NCI-H1105 (cell line): ENCODE data around the gene EGFL7.

Source experiments
- DNase-seq: peaks from one replicate; lab custom pipeline; 2025; lab: John Stamatoyannopoulos, UW

EGFL7 gene

DNA sequence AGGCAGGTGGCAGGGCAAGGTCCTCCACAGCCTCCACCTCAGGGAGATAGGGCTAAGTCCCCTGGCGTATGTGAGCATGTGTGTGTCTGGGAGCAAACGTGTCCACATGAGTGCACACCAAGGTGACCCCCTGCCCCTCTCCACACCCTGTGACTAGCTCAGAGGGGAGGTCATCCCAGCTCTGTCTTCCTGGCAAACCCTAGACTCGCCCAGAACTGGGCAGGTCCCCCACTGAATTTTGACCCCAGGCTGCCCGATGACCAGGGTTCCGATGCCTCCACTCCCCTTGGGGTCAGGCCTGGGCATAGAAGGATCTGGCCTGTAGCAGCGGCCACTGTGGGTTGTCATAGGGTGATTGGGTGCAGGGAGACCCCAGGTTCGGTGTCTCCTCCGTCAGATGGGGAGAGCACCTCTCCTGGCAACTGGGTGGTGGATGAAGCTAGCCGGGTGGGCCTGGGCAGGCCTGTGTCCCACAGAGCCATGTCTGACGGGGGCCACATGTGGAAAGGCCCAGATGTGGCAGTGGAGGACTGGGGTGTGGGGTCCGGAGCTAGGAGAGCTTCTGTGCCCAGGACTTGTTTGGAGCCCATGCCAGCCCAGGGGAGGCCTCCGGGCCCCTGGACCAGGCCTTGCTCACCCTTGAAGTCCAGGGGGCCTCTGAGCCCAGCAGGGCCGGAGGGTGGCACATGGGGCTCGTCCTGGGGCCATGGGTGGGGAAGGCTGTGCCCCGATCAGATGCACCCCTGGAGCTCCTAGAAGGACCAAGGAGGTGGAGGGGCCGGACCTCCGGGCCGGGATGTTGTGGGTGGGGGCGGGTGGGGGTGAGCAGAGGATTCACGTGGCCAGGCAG is 55.9 kb downstream of the EGFL7 start:
- no peak for DNase-seq

DNA sequence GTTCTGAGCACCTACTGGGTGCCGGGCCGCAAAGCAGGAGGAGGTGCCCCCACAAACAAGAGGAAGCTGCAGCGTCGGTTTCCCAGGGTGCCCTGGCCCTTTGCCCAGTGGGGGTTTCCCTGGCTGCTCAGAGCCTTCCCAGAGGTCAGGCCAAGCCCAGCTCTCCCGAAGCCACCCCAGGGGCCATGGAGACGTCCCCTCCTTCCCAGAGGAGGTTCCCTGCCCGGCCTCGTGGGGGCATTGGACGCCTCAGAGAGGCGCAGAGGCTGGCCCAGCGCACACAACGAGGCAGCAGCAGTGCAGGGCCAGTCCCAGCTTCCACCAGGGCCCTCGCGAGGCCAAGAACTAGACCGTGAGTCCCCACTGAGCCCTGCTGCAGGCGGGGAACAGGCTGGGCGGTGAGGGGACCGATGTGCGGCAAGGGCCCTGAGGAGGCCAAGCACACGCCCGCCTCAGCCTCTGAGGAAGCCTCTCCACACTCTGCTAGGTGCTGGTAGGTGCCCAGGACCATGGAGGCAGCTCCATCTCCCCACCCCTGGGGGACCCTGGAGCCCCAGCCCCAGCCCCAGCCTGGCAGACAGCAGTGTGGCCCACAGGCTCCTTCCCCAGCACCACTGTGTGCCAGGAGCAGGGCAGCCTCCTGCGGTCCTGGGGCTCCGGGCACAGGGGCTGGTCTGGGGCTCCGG is 56.6 kb downstream of the EGFL7 start:
- DNase-seq, result no peak

GRCh38 chr9:136720251-136720897 is 57.7 kb downstream of the EGFL7 start:
- DNase-seq, result no peak

DNA sequence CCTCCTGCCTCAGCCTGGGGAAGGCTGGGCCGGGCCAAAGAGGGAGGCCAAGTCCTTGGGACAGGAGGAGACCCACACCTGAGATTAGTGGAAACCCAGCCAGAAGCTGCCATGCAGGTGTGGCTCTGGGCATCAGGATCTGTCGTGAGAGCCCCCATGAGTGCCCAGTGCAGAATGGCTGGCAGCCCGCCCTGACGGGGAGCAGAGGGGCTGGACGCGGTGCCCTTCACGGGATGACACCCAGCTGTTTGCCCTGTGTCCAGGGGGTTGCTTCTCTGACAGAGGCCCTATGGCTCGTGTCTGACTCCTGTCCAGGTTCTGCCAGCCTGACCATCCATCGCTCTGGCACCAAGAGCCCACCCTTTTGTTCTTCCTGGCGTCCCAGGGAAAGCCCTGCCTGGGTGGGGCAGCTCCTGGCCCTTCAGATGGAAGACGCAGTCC is 58.2 kb downstream of the EGFL7 start:
- DNase-seq, result no peak

DNA sequence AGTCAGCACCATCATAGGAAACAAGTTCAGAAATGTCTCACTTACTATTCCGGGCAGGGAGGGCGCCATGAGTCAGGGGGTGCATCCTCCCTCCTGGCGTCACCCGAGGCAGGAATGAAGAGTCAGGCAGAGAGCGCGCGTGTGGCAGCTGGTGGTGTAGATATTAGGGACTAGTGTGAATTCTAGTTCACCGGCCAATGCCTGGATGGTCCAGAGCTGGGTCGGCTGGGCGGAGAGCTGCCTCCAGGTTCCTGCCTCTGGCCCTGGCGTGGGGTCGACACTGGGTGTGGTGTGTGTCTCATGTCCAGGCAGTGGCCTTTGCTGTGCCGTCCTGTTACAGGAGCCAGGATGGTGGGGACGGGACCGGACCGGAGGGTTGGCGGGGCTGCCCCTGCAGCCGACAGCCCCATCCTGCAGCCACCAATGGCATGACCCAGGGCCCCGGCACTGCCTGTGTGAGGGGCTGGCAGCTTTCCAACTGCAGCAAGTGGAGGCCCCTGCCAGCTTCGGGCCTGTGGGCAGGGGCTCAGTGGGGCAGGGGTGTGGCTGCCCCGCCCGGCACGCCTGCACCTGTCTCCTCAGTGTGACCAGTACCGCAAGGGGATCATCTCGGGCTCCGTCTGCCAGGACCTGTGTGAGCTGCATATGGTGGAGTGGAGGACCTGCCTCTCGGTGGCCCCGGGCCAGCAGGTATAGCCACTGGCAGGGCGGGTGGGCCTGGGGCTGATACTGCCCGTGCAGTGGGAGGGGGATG is 58.8 kb downstream of the EGFL7 start:
- DNase-seq, result no peak
